B cell (primary cell): Measurements from ENCODE around the gene MEG3. TPM values are rescaled to one million over a fixed set of nuclear protein-coding genes. Genes with fewer than 3 reads are reported as not detected.

Source experiments
- ATAC-seq: fragments of 200-7000 bp; cut with Tn5 transposase; one replicate; pipeline ENCODE4 v1.10.0; 2021; ENCODE audit warnings: low read depth, mild to moderate bottlenecking, moderate number of reproducible peaks, moderate library complexity
- CTCF ChIA-PET: fragments of 350-600 bp; sonication (Branson Sonifier 250); formaldehyde crosslinking; loops from one replicate; lab custom pipeline; 2021; ENCODE audit warnings: antibody characterized with exemption, inconsistent platforms; lab: Charles Lee
- POLR2A ChIA-PET: fragments of 350-600 bp; sonication (Branson Sonifier 250); formaldehyde crosslinking; loops from one replicate; lab custom pipeline; 2021; ENCODE audit warnings: antibody characterized with exemption; lab: Charles Lee
- DNase-seq: peaks from one replicate; pipeline ENCODE4 v3.0.0; 2013
- H2AFZ ChIP-seq: 2 replicates; pipeline ENCODE4 v1.6.1; 2012; ENCODE audit warnings: mild to moderate bottlenecking, low read depth, low read length; ENCODE audit not compliant: insufficient read depth, poor library complexity, severe bottlenecking
- H3K27ac ChIP-seq, 2 donors: 1 replicate in 1 of 2; 2 replicates in 1 of 2; pipeline ENCODE4 v1.5.1; 2012 to 2013; ENCODE audit warnings: low read length in 2 of 2, mild to moderate bottlenecking in 2 of 2, moderate library complexity in 1 of 2
- H3K27me3 ChIP-seq, 4 experiments: fragments of 200-600 bp in 1 of 4; sonication (generic) in 1 of 4; replicated peaks in 1 of 4; 1 replicate in 2 of 4; 2 replicates in 2 of 4; pipeline versions ENCODE4 v1.6.1 to v1.7.0; 2013 to 2016; ENCODE audit warnings: low read length in 3 of 4, mild to moderate bottlenecking in 2 of 4, mixed read lengths in 1 of 4, moderate library complexity in 1 of 4; ENCODE audit not compliant: insufficient read depth in 4 of 4, control insufficient read depth in 3 of 4; ENCODE audit errors: control extremely low read depth in 1 of 4
- H3K36me3 ChIP-seq, 2 experiments: replicated peaks in 1 of 2; 1 replicate in 1 of 2; 2 replicates in 1 of 2; pipeline versions ENCODE4 v1.6.1 to v1.7.1; 2013; ENCODE audit warnings: low read length in 1 of 2; ENCODE audit not compliant: insufficient read depth in 2 of 2, control insufficient read depth in 1 of 2; ENCODE audit errors: control extremely low read depth in 1 of 2, extremely low read depth in 1 of 2
- H3K4me1 ChIP-seq, 2 donors: fragments of 200-600 bp in 1 of 2; sonication (generic) in 1 of 2; 1 replicate in 1 of 2; 2 replicates in 1 of 2; pipeline versions ENCODE4 v1.5.1 to v1.6.1; 2013 to 2017; ENCODE audit warnings: low read length in 2 of 2; ENCODE audit not compliant: control insufficient read depth in 2 of 2, insufficient read depth in 2 of 2
- H3K4me2 ChIP-seq: replicated peaks from 2 replicates; pipeline ENCODE3; 2012; ENCODE audit warnings: mild to moderate bottlenecking, low read depth, low read length; ENCODE audit not compliant: poor library complexity, severe bottlenecking
- H3K4me3 ChIP-seq, 5 experiments: fragments of 200-600 bp in 1 of 5; sonication (generic) in 1 of 5; 1 replicate in 3 of 5; 2 replicates in 2 of 5; pipeline versions ENCODE4 v1.5.1 to v1.7.0; 2011 to 2016; ENCODE audit warnings: low read length in 4 of 5, mild to moderate bottlenecking in 4 of 5, low read depth in 2 of 5, control low read depth in 1 of 5, moderate library complexity in 1 of 5; ENCODE audit not compliant: insufficient read depth in 1 of 5; ENCODE audit errors: control extremely low read depth in 1 of 5, extremely low read depth in 1 of 5
- H3K79me2 ChIP-seq: fragments of 200-600 bp; sonication (generic); one replicate; pipeline ENCODE4 v1.6.0; 2016; ENCODE audit warnings: low read length; ENCODE audit not compliant: control insufficient read depth, insufficient read depth
- H3K9ac ChIP-seq: fragments of 200-600 bp; sonication (generic); 2 replicates; pipeline ENCODE4 v1.6.1; 2017; ENCODE audit warnings: mild to moderate bottlenecking, low read length, moderate library complexity
- H3K9me3 ChIP-seq, 3 donors: one replicate each; pipeline versions ENCODE4 v1.6.1 to v1.7.1; 2013; ENCODE audit warnings: low read length in 2 of 3; ENCODE audit not compliant: control insufficient read depth in 2 of 3, insufficient read depth in 1 of 3; ENCODE audit errors: control extremely low read depth in 1 of 3
- H4K20me1 ChIP-seq: 2 replicates; pipeline ENCODE4 v1.6.0; 2012; ENCODE audit warnings: mild to moderate bottlenecking, low read length; ENCODE audit not compliant: insufficient read depth, control insufficient read depth, poor library complexity, severe bottlenecking
- H3K27ac Mint-ChIP-seq: one replicate; pipeline ENCODE4 v1.8.0; 2021; ENCODE audit warnings: mixed read lengths
- H3K27me3 Mint-ChIP-seq: one replicate; pipeline ENCODE4 v1.8.0; 2021; ENCODE audit warnings: mixed read lengths
- H3K4me1 Mint-ChIP-seq: one replicate; pipeline ENCODE4 v1.8.0; 2021; ENCODE audit warnings: mixed read lengths
- H3K4me3 Mint-ChIP-seq: one replicate; pipeline ENCODE4 v1.8.0; 2021; ENCODE audit warnings: mixed read lengths
- H3K9me3 Mint-ChIP-seq: one replicate; pipeline ENCODE4 v1.8.0; 2022; ENCODE audit warnings: mixed read lengths; ENCODE audit not compliant: insufficient read depth
- CTCF ChIP-seq: fragments of 200-600 bp; IDR thresholded peaks from one replicate; pipeline ENCODE4 v1.8.0; 2022; ENCODE audit warnings: antibody characterized with exemption, mild to moderate bottlenecking
- EZH2 ChIP-seq: IDR thresholded peaks from 2 replicates; pipeline ENCODE4 v1.6.1; 2012; ENCODE audit warnings: borderline replicate concordance, low read depth, mild to moderate bottlenecking, moderate library complexity, low read length; ENCODE audit not compliant: insufficient read depth, poor library complexity, severe bottlenecking
- WGBS: methylation state at CpG from one replicate; pipeline ENCODE4 v1.1.5; 2013; ENCODE audit warnings: missing lambda C conversion rate; ENCODE audit not compliant: insufficient coverage; 5-methylcytosine and 5-hydroxymethylcytosine counted together
- intact Hi-C: fragments of 100-400 bp; cut with micrococcal nuclease; formaldehyde crosslinking; loops from one replicate; pipeline ENCODE4 v1.10.0; 2022
- polyA plus RNA-seq: library from polyadenylated mRNA; depleted of rRNA; stranded (reverse); fragments of >200 nt; gene quantifications from 2 replicates; pipeline ENCODE4 v1.2.3, GENCODE V29; 2012
- total RNA-seq, 2 donors: library from RNA; stranded (reverse); fragments of 120-200 nt in 1 of 2; gene quantifications; 1 replicate in 1 of 2; 2 replicates in 1 of 2; pipeline versions ENCODE4 v1.2.3 to v1.2.4, GENCODE V29; 2013 to 2022

Gene MEG3
- total and polyA plus RNA-seq, 2 donors (not counting 1 experiment from before 2014, with no cell fraction given), result 0.13 TPM; not detected in 1

DNA sequence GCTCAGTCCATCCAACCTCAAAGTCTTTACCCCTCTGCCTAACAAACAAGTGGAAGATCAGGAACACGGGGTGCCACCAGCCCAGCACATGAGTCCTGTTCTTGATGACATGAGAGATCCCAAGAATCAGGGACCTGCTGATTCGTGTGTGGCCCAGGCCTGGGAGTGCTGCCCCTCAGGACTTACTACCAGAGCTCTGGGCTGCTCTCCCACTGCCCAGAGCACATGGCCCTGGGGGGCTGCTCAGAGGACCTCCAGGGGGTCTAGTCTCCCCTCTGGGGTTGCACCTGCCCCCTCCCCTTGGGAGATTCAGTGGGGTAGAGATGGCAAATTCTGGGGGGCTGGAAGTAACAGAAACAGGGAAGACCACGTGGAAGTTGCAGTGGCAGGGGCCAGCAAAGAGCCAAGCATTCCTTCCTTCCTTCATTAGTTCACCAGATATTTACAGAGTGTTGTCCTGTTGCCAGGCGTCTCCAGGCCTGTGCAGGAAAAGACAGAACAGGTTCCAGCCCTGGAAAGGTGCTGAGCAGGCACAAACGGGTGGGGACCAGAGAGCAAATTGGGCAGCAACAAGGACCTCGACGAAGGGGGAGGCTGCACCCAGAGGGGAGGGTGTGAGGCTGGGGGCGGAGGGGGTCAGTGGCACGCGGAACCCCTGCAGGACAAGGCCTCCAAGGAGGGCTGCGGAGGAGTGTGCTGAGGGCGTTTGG, 45.1 kb upstream of the MEG3 start:
- H3K4me1 Mint-ChIP-seq, result no peaks in the 10 kb centered on the region
- Histone ChIP-seq H4K20me1 (no peaks in the 10 kb centered on the region), H3K9me3 (peaks cover 0 to 4% (median 0%) of the 10 kb centered on the region in 3 donors), H2AFZ (no peak overlapping the region), H3K4me1 (no peaks in the 10 kb centered on the region), H3K4me2 (no peak overlapping the region), H3K36me3 (no peaks in the 10 kb centered on the region), H3K27me3 (no peaks in the 10 kb centered on the region), H3K27ac (no peak overlapping the region), H3K79me2 (no peaks in the 10 kb centered on the region), H3K4me3 (no peak overlapping the region), H3K9ac (no peak overlapping the region)
- H3K9me3 Mint-ChIP-seq, result no peaks in the 10 kb centered on the region
- no peaks in the 10 kb centered on the region for H3K27me3 Mint-ChIP-seq
- ChIA-PET POLR2A (no interaction called here), CTCF (no interaction called here)
- no peak for DNase-seq
- H3K27ac Mint-ChIP-seq, result no peak overlapping the region
- 82% methylated on average over 6 of the region's 12 CpGs for WGBS
- no peak for TF ChIP-seq EZH2
- no peak for TF ChIP-seq CTCF
- H3K4me3 Mint-ChIP-seq, result no peak overlapping the region
- intact Hi-C loops, result no loop called here
- no peak for ATAC-seq

DNA sequence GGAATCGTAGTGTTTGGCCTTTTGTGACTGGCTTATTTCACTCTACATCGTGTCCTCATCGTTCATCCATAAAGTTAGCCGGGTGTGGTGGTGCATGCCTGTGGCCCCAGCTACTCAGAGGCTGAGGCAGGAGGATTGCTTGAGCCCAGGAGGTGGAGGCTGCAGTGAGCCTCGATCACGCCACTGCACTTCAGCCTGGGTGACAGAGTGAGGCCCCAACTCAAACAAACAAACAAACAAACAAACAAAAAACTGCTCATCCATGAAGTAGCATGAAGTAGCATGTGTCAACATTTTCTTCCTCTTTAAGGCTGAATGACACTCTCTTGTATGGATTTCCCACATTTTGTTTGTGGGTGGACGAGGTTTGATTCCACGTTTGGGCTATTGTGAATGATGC, 44.0 kb upstream of the MEG3 start:
- POLR2A ChIA-PET, result no interaction called here
- CTCF ChIA-PET, result no interaction called here
- Mint-ChIP-seq H3K27ac (no peak overlapping the region), H3K4me3 (no peak overlapping the region), H3K9me3 (no peaks in the 10 kb centered on the region), H3K27me3 (no peaks in the 10 kb centered on the region), H3K4me1 (no peaks in the 10 kb centered on the region)
- no peak for DNase-seq
- no peak for ATAC-seq
- Histone ChIP-seq H3K27me3 (no peaks in the 10 kb centered on the region), H3K79me2 (no peaks in the 10 kb centered on the region), H3K36me3 (no peaks in the 10 kb centered on the region), H3K4me2 (no peak overlapping the region), H4K20me1 (no peaks in the 10 kb centered on the region), H3K9me3 (peaks cover 0 to 4% (median 0%) of the 10 kb centered on the region in 3 donors), H3K9ac (no peak overlapping the region), H3K4me3 (no peak overlapping the region), H2AFZ (no peak overlapping the region), H3K4me1 (no peaks in the 10 kb centered on the region), H3K27ac (no peak overlapping the region)
- 94% methylated on average over 5 of the region's 8 CpGs for WGBS
- no peak for TF ChIP-seq EZH2
- no peak for TF ChIP-seq CTCF
- intact Hi-C loops, result no loop called here
